ENCODE measurements around the gene PSME3IP1.

- TF ChIP-seq CTCF (IDR thresholded peaks at IDR 0.05; ENCODE audit: low read depth, low read length, poor library complexity, severe bottlenecking) (no peak), EZH2phosphoT487 (IDR thresholded peaks at IDR 0.05; ENCODE audit: borderline replicate concordance, low read length) (no peak)
Observed at GRCh38 chr16:57163842-57164241, 22.0 kb downstream of the PSME3IP1 start.

All from DOHH2 (cell line).